Measurements from ENCODE around the gene RGS12. TPM values are rescaled to one million over a fixed set of nuclear protein-coding genes. Genes with fewer than 3 reads are reported as not detected.
A peak's percentile ranks its signal among the peaks of the same experiment; 100 is the strongest.

RGS12 gene
- total RNA-seq, 5 donors from 2014 or later (not counting 1 experiment from before 2014, with no cell fraction given) = 6.4 to 15.3 (median 10.5) TPM

DNA sequence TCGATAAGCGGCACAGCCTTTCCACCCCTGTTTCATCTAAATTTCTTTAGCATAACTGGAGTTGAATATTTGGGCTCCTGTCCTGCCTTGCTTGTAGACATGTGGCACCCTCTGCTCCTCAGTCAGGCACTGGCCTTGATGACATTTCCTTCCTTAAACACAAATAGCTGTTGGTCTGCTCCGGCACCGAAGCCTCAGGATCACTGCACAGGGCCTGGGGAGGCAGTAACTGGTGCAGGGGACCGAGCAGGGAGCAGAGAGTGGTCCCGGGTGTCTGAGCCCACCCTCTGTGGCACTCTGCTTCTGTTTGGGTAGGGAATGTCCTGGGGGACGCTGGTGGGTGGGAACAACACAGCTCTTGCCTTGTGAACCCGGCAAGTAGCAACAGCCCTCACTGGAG lies 13.6 kb downstream of the RGS12 start:
- H3K4me1 ChIP-seq (ENCODE audit: control insufficient read depth in 1 of 2, extremely low read depth in 1 of 2, insufficient read depth in 2 of 2, low read length in 2 of 2) = peaks cover 37 to 49% of the 10 kb centered on the region in 2 experiments
- Mint-ChIP-seq H3K27me3 (no peaks in the 10 kb centered on the region), H3K27ac (no peak overlapping the region), H3K36me3 (no peaks in the 10 kb centered on the region), H3K9me3 (no peaks in the 10 kb centered on the region), H3K4me1 (peaks cover 53 to 66% (median 57%) of the 10 kb centered on the region in 3 donors), H3K4me3 (peak overlapping the region in 1 of 3 donors; percentile 95)
- no peak overlapping the region for H3K27ac ChIP-seq (ENCODE audit: low read length)
- ATAC-seq (replicated peaks in 1 of 4) (no peak), DNase-seq (no peak)
- no peak overlapping the region for H3K4me3 ChIP-seq (ENCODE audit: control insufficient read depth in 1 of 2, extremely low read depth in 1 of 2, low read length in 1 of 2)
- peaks cover 0 to 23% of the 10 kb centered on the region in 2 experiments for H3K27me3 ChIP-seq (replicated peaks in 1 of 2; ENCODE audit: control insufficient read depth in 2 of 2, extremely low read depth in 1 of 2, insufficient read depth in 2 of 2, low read length in 1 of 2)
- WGBS (ENCODE audit: insufficient coverage) = 72% methylated on average over 4 of the region's 8 CpGs
- H3K36me3 ChIP-seq (ENCODE audit: control insufficient read depth in 2 of 2, extremely low read depth in 1 of 2, insufficient read depth in 1 of 2, low read length in 1 of 2) = no peaks in the 10 kb centered on the region
- no peaks in the 10 kb centered on the region for H3K9me3 ChIP-seq
- CTCF ChIA-PET = no interaction called here
- POLR2A ChIA-PET = interaction anchor here in 1 of 2 donors (0.6 kb wide), 1 partner anchor 45 kb away, joined by 3 read pairs; no protein-coding TSS in a partner anchor

GRCh38 chr4:3307060-3307459 lies 14.2 kb downstream of the RGS12 start:
- H3K4me1 ChIP-seq (ENCODE audit: control insufficient read depth in 1 of 2, extremely low read depth in 1 of 2, insufficient read depth in 2 of 2, low read length in 2 of 2) = peaks cover 31 to 43% of the 10 kb centered on the region in 2 experiments
- no peak overlapping the region for H3K4me3 ChIP-seq (ENCODE audit: control insufficient read depth in 1 of 2, extremely low read depth in 1 of 2, low read length in 1 of 2)
- Mint-ChIP-seq H3K9me3 (no peaks in the 10 kb centered on the region), H3K27ac (no peak overlapping the region), H3K27me3 (no peaks in the 10 kb centered on the region), H3K36me3 (no peaks in the 10 kb centered on the region), H3K4me3 (no peak overlapping the region), H3K4me1 (peaks cover 47 to 60% (median 51%) of the 10 kb centered on the region in 3 donors)
- ChIA-PET CTCF (no interaction called here), POLR2A (interaction anchor here in 1 of 2 donors (0.6 kb wide), 1 partner anchor 44 kb away, joined by 3 read pairs; no protein-coding TSS in a partner anchor)
- no peaks in the 10 kb centered on the region for H3K9me3 ChIP-seq
- H3K36me3 ChIP-seq (ENCODE audit: control insufficient read depth in 2 of 2, extremely low read depth in 1 of 2, insufficient read depth in 1 of 2, low read length in 1 of 2) = no peaks in the 10 kb centered on the region
- peaks cover 0 to 23% of the 10 kb centered on the region in 2 experiments for H3K27me3 ChIP-seq (replicated peaks in 1 of 2; ENCODE audit: control insufficient read depth in 2 of 2, extremely low read depth in 1 of 2, insufficient read depth in 2 of 2, low read length in 1 of 2)
- H3K27ac ChIP-seq (ENCODE audit: low read length) = no peak overlapping the region
- 99% methylated on average over 18 of the region's 20 CpGs for WGBS (ENCODE audit: insufficient coverage)
- no peak for ATAC-seq (replicated peaks in 1 of 4)
- DNase-seq = no peak

GRCh38 chr4:3307486-3307885 lies 14.7 kb downstream of the RGS12 start:
- H3K4me1 Mint-ChIP-seq = peaks cover 42 to 56% (median 48%) of the 10 kb centered on the region in 3 donors

DNA sequence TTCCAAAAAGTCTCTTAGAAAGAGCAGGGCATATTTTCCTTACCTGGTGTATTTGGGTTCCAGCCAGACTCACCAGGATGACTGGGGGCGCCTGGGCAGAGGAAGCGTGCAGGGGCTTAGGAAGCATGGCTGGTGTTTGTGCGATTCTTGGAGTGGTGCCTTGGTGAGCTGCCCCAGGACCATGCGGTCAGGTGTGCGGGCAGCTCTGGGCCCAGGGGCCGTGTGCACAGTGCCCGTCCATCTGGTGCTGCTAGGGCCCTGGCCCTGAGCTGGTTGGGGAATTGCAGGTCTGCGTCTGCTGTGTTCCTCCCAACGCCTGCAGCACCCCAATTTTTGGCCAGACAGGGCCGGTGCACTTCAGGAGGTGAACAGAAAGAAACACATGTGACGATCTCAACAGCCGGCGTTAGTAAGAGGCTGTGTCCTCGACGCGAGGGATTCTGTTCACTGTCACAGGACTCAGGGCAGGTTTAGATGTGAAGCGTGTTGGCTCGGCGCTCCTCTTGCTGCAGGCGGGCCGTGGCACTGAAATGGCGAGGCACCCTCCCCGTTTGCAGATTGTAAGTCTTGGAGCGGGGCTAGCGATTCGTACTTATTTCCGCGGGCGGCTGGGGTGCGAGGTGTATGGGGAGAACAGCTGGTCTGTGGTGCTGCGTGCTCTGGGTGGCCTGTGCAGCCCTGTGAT lies 15.2 kb downstream of the RGS12 start:
- DNase-seq (no peak), ATAC-seq (replicated peaks in 1 of 4) (no peak)
- Mint-ChIP-seq H3K27me3 (no peaks in the 10 kb centered on the region), H3K27ac (no peak overlapping the region), H3K36me3 (no peaks in the 10 kb centered on the region), H3K9me3 (no peaks in the 10 kb centered on the region), H3K4me3 (no peak overlapping the region), H3K4me1 (peaks cover 37 to 51% (median 43%) of the 10 kb centered on the region in 3 donors)
- WGBS (ENCODE audit: insufficient coverage) = 91% methylated on average over 26 of the region's 31 CpGs
- no peak overlapping the region for H3K4me3 ChIP-seq (ENCODE audit: control insufficient read depth in 1 of 2, extremely low read depth in 1 of 2, low read length in 1 of 2)
- H3K9me3 ChIP-seq = no peaks in the 10 kb centered on the region
- peaks cover 27 to 34% of the 10 kb centered on the region in 2 experiments for H3K4me1 ChIP-seq (ENCODE audit: control insufficient read depth in 1 of 2, extremely low read depth in 1 of 2, insufficient read depth in 2 of 2, low read length in 2 of 2)
- H3K36me3 ChIP-seq (ENCODE audit: control insufficient read depth in 2 of 2, extremely low read depth in 1 of 2, insufficient read depth in 1 of 2, low read length in 1 of 2) = no peaks in the 10 kb centered on the region
- POLR2A ChIA-PET = no interaction called here
- peaks cover 0 to 23% of the 10 kb centered on the region in 2 experiments for H3K27me3 ChIP-seq (replicated peaks in 1 of 2; ENCODE audit: control insufficient read depth in 2 of 2, extremely low read depth in 1 of 2, insufficient read depth in 2 of 2, low read length in 1 of 2)
- no peak overlapping the region for H3K27ac ChIP-seq (ENCODE audit: low read length)
- CTCF ChIA-PET = no interaction called here

More at GRCh38 chr4:3307486-3307885, 14.7 kb downstream of the RGS12 start:
- no peak overlapping the region for H3K27ac ChIP-seq (ENCODE audit: low read length)
- ChIA-PET CTCF (no interaction called here), POLR2A (no interaction called here)
- H3K4me1 ChIP-seq (ENCODE audit: control insufficient read depth in 1 of 2, extremely low read depth in 1 of 2, insufficient read depth in 2 of 2, low read length in 2 of 2) = peaks cover 31 to 39% of the 10 kb centered on the region in 2 experiments
- Mint-ChIP-seq H3K4me3 (no peak overlapping the region), H3K27me3 (no peaks in the 10 kb centered on the region), H3K27ac (no peak overlapping the region), H3K9me3 (no peaks in the 10 kb centered on the region), H3K36me3 (no peaks in the 10 kb centered on the region)
- no peaks in the 10 kb centered on the region for H3K36me3 ChIP-seq (ENCODE audit: control insufficient read depth in 2 of 2, extremely low read depth in 1 of 2, insufficient read depth in 1 of 2, low read length in 1 of 2)
- H3K4me3 ChIP-seq (ENCODE audit: control insufficient read depth in 1 of 2, extremely low read depth in 1 of 2, low read length in 1 of 2) = no peak overlapping the region
- H3K9me3 ChIP-seq = no peaks in the 10 kb centered on the region
- ATAC-seq (replicated peaks in 1 of 4) (no peak), DNase-seq (no peak)
- peaks cover 0 to 23% of the 10 kb centered on the region in 2 experiments for H3K27me3 ChIP-seq (replicated peaks in 1 of 2; ENCODE audit: control insufficient read depth in 2 of 2, extremely low read depth in 1 of 2, insufficient read depth in 2 of 2, low read length in 1 of 2)
- 72% methylated on average over 5 of the region's 12 CpGs for WGBS (ENCODE audit: insufficient coverage)

GRCh38 chr4:3308691-3309090 lies 15.9 kb downstream of the RGS12 start:
- CTCF ChIA-PET = no interaction called here
- Mint-ChIP-seq H3K36me3 (no peaks in the 10 kb centered on the region), H3K4me3 (no peak overlapping the region), H3K4me1 (peaks cover 30 to 44% (median 36%) of the 10 kb centered on the region in 3 donors), H3K27ac (no peak overlapping the region), H3K27me3 (no peaks in the 10 kb centered on the region), H3K9me3 (no peaks in the 10 kb centered on the region)
- H3K4me3 ChIP-seq (ENCODE audit: control insufficient read depth in 1 of 2, extremely low read depth in 1 of 2, low read length in 1 of 2) = no peak overlapping the region
- ATAC-seq (replicated peaks in 1 of 4) = no peak
- DNase-seq = no peak
- WGBS (ENCODE audit: insufficient coverage) = 91% methylated on average over 13 of the region's 14 CpGs
- peaks cover 0 to 3% of the 10 kb centered on the region in 2 donors for H3K36me3 ChIP-seq (ENCODE audit: control insufficient read depth in 2 of 2, extremely low read depth in 1 of 2, insufficient read depth in 1 of 2, low read length in 1 of 2)
- H3K27me3 ChIP-seq (replicated peaks in 1 of 2; ENCODE audit: control insufficient read depth in 2 of 2, extremely low read depth in 1 of 2, insufficient read depth in 2 of 2, low read length in 1 of 2) = peaks cover 0 to 23% of the 10 kb centered on the region in 2 experiments
- H3K9me3 ChIP-seq = no peaks in the 10 kb centered on the region
- POLR2A ChIA-PET = no interaction called here
- H3K27ac ChIP-seq (ENCODE audit: low read length) = no peak overlapping the region
- peaks cover 20 to 28% of the 10 kb centered on the region in 2 experiments for H3K4me1 ChIP-seq (ENCODE audit: control insufficient read depth in 1 of 2, extremely low read depth in 1 of 2, insufficient read depth in 2 of 2, low read length in 2 of 2)

- Mint-ChIP-seq H3K4me1 (peaks cover 12 to 28% (median 19%) of the 10 kb centered on the region in 3 donors), H3K9me3 (no peaks in the 10 kb centered on the region), H3K36me3 (no peaks in the 10 kb centered on the region), H3K27me3 (no peaks in the 10 kb centered on the region), H3K27ac (no peak overlapping the region), H3K4me3 (no peak overlapping the region)
- Histone ChIP-seq H3K36me3 (ENCODE audit: control insufficient read depth in 2 of 2, extremely low read depth in 1 of 2, insufficient read depth in 1 of 2, low read length in 1 of 2) (peaks cover 0 to 3% of the 10 kb centered on the region in 2 donors), H3K27ac (ENCODE audit: low read length) (no peak overlapping the region), H3K27me3 (replicated peaks in 1 of 2; ENCODE audit: control insufficient read depth in 2 of 2, extremely low read depth in 1 of 2, insufficient read depth in 2 of 2, low read length in 1 of 2) (peaks cover 0 to 11% of the 10 kb centered on the region in 2 experiments), H3K4me3 (ENCODE audit: control insufficient read depth in 1 of 2, extremely low read depth in 1 of 2, low read length in 1 of 2) (no peak overlapping the region), H3K4me1 (ENCODE audit: control insufficient read depth in 1 of 2, extremely low read depth in 1 of 2, insufficient read depth in 2 of 2, low read length in 2 of 2) (peaks cover 3 to 11% of the 10 kb centered on the region in 2 experiments), H3K9me3 (no peaks in the 10 kb centered on the region)
- no peak for ATAC-seq (replicated peaks in 1 of 4)
- CTCF ChIA-PET = no interaction called here
- POLR2A ChIA-PET = no interaction called here
- peak in 1 of 35 experiments; percentile 19 for DNase-seq
- 90% methylated on average over 18 of the region's 21 CpGs for WGBS (ENCODE audit: insufficient coverage)
Measured at GRCh38 chr4:3310301-3311094, 17.7 kb downstream of the RGS12 start.
